Psoas muscle (tissue), 8 donors: ENCODE data around the gene CRACR2B. TPM values are rescaled to one million over a fixed set of nuclear protein-coding genes. Genes with fewer than 3 reads are reported as not detected.

Experiments
- ATAC-seq, 4 donors: fragments of 200-7000 bp; cut with Tn5 transposase; one replicate each; pipeline ENCODE4 v1.9.1; 2020; ENCODE audit warnings: moderate library complexity in 3 of 4, mild to moderate bottlenecking in 2 of 4
- DNase-seq, 2 donors: peaks; one replicate each; pipeline ENCODE4 v3.0.0-alpha.2; 2020
- H3K27ac ChIP-seq: fragments of 200-600 bp; one replicate; pipeline ENCODE4 v1.8.0; 2022
- H3K27me3 ChIP-seq, 3 donors: fragments of 200-600 bp in 1 of 3; one replicate each; pipeline versions ENCODE4 v1.6.1 to v1.8.0; 2013 to 2022; ENCODE audit warnings: low read length in 2 of 3, mild to moderate bottlenecking in 2 of 3, moderate library complexity in 1 of 3; ENCODE audit not compliant: insufficient read depth in 3 of 3
- H3K36me3 ChIP-seq, 2 donors: fragments of 200-600 bp in 1 of 2; one replicate each; pipeline versions ENCODE4 v1.6.1 to v1.8.0; 2013 to 2022; ENCODE audit warnings: low read depth in 1 of 2, mild to moderate bottlenecking in 1 of 2, moderate library complexity in 1 of 2; ENCODE audit not compliant: insufficient read depth in 1 of 2
- H3K4me1 ChIP-seq: fragments of 200-600 bp; one replicate; pipeline ENCODE4 v1.8.0; 2022
- H3K4me3 ChIP-seq: fragments of 200-600 bp; one replicate; pipeline ENCODE4 v1.8.0; 2022; ENCODE audit warnings: mild to moderate bottlenecking
- H3K9me3 ChIP-seq: fragments of 200-600 bp; one replicate; pipeline ENCODE4 v1.8.0; 2022
- CTCF ChIP-seq: fragments of 200-600 bp; IDR thresholded peaks from one replicate; pipeline ENCODE4 v1.8.0; 2022; ENCODE audit warnings: antibody characterized with exemption
- WGBS, 3 donors: extraction: QIAGEN DNeasy Blood & Tissue Kit; methylation state at CpG; one replicate each; pipeline versions ENCODE4 v1.1.6 to v1.1.7; 2013; 5-methylcytosine and 5-hydroxymethylcytosine counted together
- intact Hi-C, 2 donors: fragments of 100-400 bp; cut with DNase I; formaldehyde crosslinking; loops; one replicate each; pipeline versions ENCODE4 v1.11.0 to v1.14.2; 2022
- polyA plus RNA-seq, 3 donors: library from polyadenylated mRNA; stranded (reverse); fragments of 200-250 nt; gene quantifications; one replicate each; pipeline ENCODE4 v1.2.3, GENCODE V29; 2013
- total RNA-seq, 4 donors: library from RNA; stranded (reverse); fragmentation: NEBNext Ultra II Directional in 2 of 4; extraction: Animal tissue kit (Norgen Biotek cat#: 25700) in 2 of 4; gene quantifications; one replicate each; pipeline versions ENCODE4 v1.2.1 to v1.2.4, GENCODE V29; 2021 to 2023
- donor health status: healthy with polysubstance abuse.
- donor health status: DM: no; HTN: no; CAD: no; lungs with moderate emphysema.
- donor health status: Bipolar disorder and iron deficiency.
- donor health status: healthy.
- donor health status: DM: yes; HTN: yes; CAD: no.
- donor health status: DM: no; HTN: no; CAD: no.
- donor health status: DM: no; HTN: no; CAD: no.
- donor health status: DM: yes; HTN: yes; CAD: no.

CRACR2B gene
- total and polyA plus RNA-seq, 7 donors: 1.9 to 8.9 (median 2.8) TPM

GRCh38 chr11:794766-795633 is 32.7 kb upstream of the CRACR2B start:
- WGBS, 3 donors: 57 to 69% (median 65%) methylated on average over 30 to 38 of the region's 38 CpGs
- Histone ChIP-seq H3K4me1 (peaks cover 21% of the 10 kb centered on the region), H3K9me3 (no peaks in the 10 kb centered on the region), H3K36me3 (peaks cover 0 to 12% of the 10 kb centered on the region in 2 donors), H3K27ac (no peak overlapping the region), H3K4me3 (no peak overlapping the region), H3K27me3 (peaks cover 0 to 17% (median 10%) of the 10 kb centered on the region in 3 donors)
- TF ChIP-seq CTCF: no peak
- intact Hi-C loops: no loop called here
- ATAC-seq (no peak), DNase-seq (peak in 1 of 2 donors; percentile 63)

DNA sequence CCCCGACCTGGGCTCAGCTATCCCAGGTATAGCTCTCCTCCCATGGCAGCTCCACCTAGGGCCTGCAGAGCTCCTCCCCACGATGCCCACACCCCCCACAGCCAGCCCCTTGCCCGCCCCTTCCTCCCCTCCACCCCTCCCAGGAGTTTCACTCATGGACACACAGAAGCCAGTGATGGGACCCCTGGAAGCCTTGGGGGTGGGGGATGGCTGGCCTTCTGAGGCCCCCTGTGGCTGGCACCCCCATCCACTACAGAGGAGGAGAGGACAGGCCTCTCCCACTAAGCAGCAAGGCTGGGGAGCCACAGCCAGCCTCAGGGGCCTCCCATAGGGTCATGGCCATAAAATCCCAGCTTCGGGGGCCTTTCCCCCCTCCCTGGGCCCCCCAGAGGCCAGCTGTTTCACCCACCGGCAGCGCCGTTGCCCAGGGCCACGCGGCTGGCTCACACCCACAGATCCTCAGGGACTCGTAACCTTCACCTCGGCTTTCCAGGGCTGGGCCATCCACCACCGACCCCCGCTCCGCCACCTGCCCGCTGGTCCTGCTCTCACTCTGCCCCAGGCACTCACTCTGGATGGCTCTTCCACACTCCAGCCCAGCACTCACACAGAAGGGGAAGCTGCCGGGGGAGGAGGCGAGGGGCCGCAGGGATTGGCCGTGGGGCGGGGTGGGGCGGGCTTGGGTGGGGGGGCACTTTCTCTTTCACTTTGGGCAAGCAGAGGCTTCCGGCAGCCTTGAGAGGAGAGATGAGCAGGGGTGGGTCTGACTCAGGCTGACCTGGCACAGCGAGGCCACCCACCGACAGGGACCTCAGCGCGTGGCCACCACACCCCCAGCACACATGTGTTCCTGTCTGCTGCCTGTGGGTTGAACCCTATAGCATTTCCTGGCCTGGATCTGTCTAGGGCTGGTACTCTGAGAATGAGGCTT is 31.8 kb upstream of the CRACR2B start:
- Histone ChIP-seq H3K9me3 (no peaks in the 10 kb centered on the region), H3K36me3 (peaks cover 0 to 21% of the 10 kb centered on the region in 2 donors), H3K4me3 (peak overlapping the region; percentile 74), H3K27ac (no peak overlapping the region), H3K4me1 (peaks cover 21% of the 10 kb centered on the region), H3K27me3 (peaks cover 0 to 15% (median 10%) of the 10 kb centered on the region in 3 donors)
- TF ChIP-seq CTCF: no peak
- intact Hi-C loops: no loop called here
- DNase-seq (peak; percentile 76 to 83), ATAC-seq (peak; percentile 11 to 35 (median 13))
- 16 to 19% (median 19%) methylated on average over 19 to 26 of the region's 26 CpGs for WGBS, 3 donors

- TF ChIP-seq CTCF: no peak
- H3K27ac ChIP-seq: peak overlapping the region; percentile 25
- intact Hi-C loops: no loop called here
Observed at GRCh38 chr11:796565-797295, 31.0 kb upstream of the CRACR2B start.

GRCh38 chr11:797296-798092 is 30.2 kb upstream of the CRACR2B start:
- H3K4me1 ChIP-seq: peaks cover 21% of the 10 kb centered on the region
- no peaks in the 10 kb centered on the region for H3K9me3 ChIP-seq
- H3K4me3 ChIP-seq: peak overlapping the region; percentile 74
- ATAC-seq (peak; percentile 29 to 40 (median 34)), DNase-seq (peak; percentile 73 to 80)
- WGBS, 3 donors: 2 to 3% (median 2%) methylated on average over 49 to 57 of the region's 57 CpGs
- no peak for TF ChIP-seq CTCF
- peak overlapping the region; percentile 25 for H3K27ac ChIP-seq
- intact Hi-C loops: no loop called here
- H3K36me3 ChIP-seq: peaks cover 0 to 35% of the 10 kb centered on the region in 2 donors
- peaks cover 0 to 15% (median 8%) of the 10 kb centered on the region in 3 donors for H3K27me3 ChIP-seq

More at GRCh38 chr11:796565-797295, 31.0 kb upstream of the CRACR2B start:
- H3K4me1 ChIP-seq: peaks cover 21% of the 10 kb centered on the region
- peaks cover 0 to 15% (median 10%) of the 10 kb centered on the region in 3 donors for H3K27me3 ChIP-seq
- peaks cover 0 to 27% of the 10 kb centered on the region in 2 donors for H3K36me3 ChIP-seq
- peak in 1 of 2 donors; percentile 54 for DNase-seq
- peak overlapping the region; percentile 74 for H3K4me3 ChIP-seq
- 36 to 52% (median 39%) methylated on average over 15 to 18 of the region's 18 CpGs for WGBS, 3 donors
- no peaks in the 10 kb centered on the region for H3K9me3 ChIP-seq
- ATAC-seq: no peak
